B cell (primary cell): ENCODE data around the gene GGCX.

ENCODE experiments used
- EZH2 ChIP-seq: IDR thresholded peaks from 2 replicates; pipeline ENCODE4 v1.6.1; 2012; ENCODE audit warnings: borderline replicate concordance, low read depth, mild to moderate bottlenecking, moderate library complexity, low read length; ENCODE audit not compliant: insufficient read depth, poor library complexity, severe bottlenecking
- TF ChIP-seq, protein P1 (sequence below): fragments of 200-600 bp; IDR thresholded peaks from one replicate; pipeline ENCODE4 v1.8.0; 2022; ENCODE audit warnings: antibody characterized with exemption, mild to moderate bottlenecking

DNA sequence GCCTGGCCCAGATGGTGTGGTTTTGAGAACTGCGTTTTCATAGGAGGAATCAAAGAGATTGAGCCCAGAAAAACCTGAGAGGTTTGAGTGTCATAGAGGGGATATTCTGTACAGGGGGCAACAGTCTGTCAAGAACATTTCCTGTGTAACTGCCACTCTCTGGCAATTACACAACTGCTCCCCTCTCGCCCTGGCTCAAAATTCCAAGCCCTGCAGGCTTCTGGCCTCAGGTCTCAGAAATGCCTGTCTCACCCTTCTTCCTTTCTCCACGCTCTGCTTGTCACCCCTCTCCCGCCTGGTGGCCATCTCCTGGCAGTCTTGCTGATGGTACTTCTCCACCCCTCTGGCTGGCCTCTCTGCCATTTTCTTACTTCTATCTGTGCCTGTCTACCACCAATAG, 26.9 kb upstream of the GGCX start:
- TF ChIP-seq, protein P1, sequence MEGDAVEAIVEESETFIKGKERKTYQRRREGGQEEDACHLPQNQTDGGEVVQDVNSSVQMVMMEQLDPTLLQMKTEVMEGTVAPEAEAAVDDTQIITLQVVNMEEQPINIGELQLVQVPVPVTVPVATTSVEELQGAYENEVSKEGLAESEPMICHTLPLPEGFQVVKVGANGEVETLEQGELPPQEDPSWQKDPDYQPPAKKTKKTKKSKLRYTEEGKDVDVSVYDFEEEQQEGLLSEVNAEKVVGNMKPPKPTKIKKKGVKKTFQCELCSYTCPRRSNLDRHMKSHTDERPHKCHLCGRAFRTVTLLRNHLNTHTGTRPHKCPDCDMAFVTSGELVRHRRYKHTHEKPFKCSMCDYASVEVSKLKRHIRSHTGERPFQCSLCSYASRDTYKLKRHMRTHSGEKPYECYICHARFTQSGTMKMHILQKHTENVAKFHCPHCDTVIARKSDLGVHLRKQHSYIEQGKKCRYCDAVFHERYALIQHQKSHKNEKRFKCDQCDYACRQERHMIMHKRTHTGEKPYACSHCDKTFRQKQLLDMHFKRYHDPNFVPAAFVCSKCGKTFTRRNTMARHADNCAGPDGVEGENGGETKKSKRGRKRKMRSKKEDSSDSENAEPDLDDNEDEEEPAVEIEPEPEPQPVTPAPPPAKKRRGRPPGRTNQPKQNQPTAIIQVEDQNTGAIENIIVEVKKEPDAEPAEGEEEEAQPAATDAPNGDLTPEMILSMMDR: no peak
- no peak for TF ChIP-seq EZH2
